ENCODE data around the gene MT1B. TPM values are rescaled to one million over a fixed set of nuclear protein-coding genes. Genes with fewer than 3 reads are reported as not detected.

MT1B gene
- total RNA-seq, 4 donors from 2014 or later, result not detected

- TF ChIP-seq CTCF (IDR thresholded peaks at IDR 0.05; ENCODE audit: low read depth), result no peak
Observed at GRCh38 chr16:56675685-56676210, 24.1 kb downstream of the MT1B start.

- no peak for TF ChIP-seq CTCF (IDR thresholded peaks at IDR 0.05; ENCODE audit: low read depth)
Observed at GRCh38 chr16:56677474-56677873, 25.8 kb downstream of the MT1B start.

- TF ChIP-seq CTCF (IDR thresholded peaks at IDR 0.05; ENCODE audit: low read depth), result no peak
Observed at GRCh38 chr16:56679078-56679730, 27.5 kb downstream of the MT1B start.

GRCh38 chr16:56679818-56680217 is 28.1 kb downstream of the MT1B start:
- no peak for TF ChIP-seq CTCF (IDR thresholded peaks at IDR 0.05; ENCODE audit: low read depth)

GRCh38 chr16:56681939-56682702 is 30.4 kb downstream of the MT1B start, which contains the start of gene MT1X:
MT1X (plus strand) TSS chr16:56682470; CDS start chr16:56682541, 71 bp downstream.
- TF ChIP-seq CTCF (IDR thresholded peaks at IDR 0.05; ENCODE audit: low read depth), result no peak

GRCh38 chr16:56682703-56683397 is 31.2 kb downstream of the MT1B start:
- no peak for TF ChIP-seq CTCF (IDR thresholded peaks at IDR 0.05; ENCODE audit: low read depth)
